ENCODE results near the gene ELP1. TPM values are rescaled to one million over a fixed set of nuclear protein-coding genes. Genes with fewer than 3 reads are reported as not detected.

The ELP1 gene
- total and polyA plus RNA-seq, 2 experiments from 2014 or later = 25.0 to 31.7 TPM

DNA sequence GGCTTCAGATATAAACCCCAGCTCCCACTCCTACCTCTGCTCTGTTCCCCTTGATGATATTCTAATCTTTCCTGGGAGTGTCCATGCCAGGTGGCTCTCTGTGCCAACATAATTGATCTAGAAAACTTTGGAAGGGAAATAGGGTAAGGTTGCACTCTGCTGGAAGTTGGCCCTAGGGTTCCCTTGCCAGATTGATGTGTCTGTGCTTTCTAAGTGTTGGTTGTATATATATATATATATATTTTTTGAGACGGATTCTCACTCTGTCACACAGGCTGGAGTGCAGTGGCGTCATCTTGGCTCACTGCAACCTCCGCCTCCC lies 101.8 kb downstream of the ELP1 start:
- no peaks in the 10 kb centered on the region for H3K27me3 ChIP-seq
- H3K4me3 ChIP-seq = no peak overlapping the region
- no peaks in the 10 kb centered on the region for H3K36me3 ChIP-seq
- TF ChIP-seq, protein P1, sequence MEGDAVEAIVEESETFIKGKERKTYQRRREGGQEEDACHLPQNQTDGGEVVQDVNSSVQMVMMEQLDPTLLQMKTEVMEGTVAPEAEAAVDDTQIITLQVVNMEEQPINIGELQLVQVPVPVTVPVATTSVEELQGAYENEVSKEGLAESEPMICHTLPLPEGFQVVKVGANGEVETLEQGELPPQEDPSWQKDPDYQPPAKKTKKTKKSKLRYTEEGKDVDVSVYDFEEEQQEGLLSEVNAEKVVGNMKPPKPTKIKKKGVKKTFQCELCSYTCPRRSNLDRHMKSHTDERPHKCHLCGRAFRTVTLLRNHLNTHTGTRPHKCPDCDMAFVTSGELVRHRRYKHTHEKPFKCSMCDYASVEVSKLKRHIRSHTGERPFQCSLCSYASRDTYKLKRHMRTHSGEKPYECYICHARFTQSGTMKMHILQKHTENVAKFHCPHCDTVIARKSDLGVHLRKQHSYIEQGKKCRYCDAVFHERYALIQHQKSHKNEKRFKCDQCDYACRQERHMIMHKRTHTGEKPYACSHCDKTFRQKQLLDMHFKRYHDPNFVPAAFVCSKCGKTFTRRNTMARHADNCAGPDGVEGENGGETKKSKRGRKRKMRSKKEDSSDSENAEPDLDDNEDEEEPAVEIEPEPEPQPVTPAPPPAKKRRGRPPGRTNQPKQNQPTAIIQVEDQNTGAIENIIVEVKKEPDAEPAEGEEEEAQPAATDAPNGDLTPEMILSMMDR (IDR thresholded peaks at IDR 0.05; ENCODE audit: low read depth, low read length) = no peak
- no peak overlapping the region for H3K27ac ChIP-seq
- H3K4me1 ChIP-seq (ENCODE audit: low read depth) = no peaks in the 10 kb centered on the region
- no peak for DNase-seq (ENCODE audit: low read depth in 1 of 2, low spot score in 1 of 2)
- H3K9me3 ChIP-seq (ENCODE audit: low read depth) = no peaks in the 10 kb centered on the region

DNA sequence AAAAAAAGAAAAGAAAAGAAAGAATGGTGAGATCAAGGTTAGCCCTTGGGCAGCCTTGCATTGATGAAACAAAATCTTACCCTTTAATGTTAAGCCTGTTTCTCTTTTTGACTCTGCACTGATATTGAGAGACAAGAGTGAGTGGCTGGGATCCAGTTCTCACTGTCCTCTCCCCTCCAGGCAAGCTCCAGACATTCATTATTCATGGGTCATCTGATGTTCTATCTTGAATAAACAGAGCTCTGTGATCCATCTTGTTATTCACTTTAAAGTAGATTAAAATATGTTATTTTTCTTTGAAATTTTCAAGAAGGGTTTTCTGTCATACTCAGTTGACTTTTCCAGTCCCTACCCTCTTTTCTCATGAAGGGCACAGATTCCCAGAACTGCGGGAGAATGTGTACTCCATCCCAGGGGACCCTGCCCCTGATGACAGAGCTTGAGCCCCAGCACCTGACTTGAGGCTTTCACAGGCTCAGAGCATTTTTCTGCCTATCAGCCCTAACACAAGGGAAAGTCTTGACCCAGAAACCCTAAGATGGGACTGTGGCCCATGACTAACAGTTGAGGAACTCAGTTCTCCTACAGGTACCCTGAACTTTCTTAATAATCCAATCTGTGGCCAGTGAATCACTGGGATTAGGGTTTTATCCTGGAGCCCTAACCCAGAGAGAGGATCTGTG lies 102.3 kb downstream of the ELP1 start:
- Histone ChIP-seq H3K27me3 (no peaks in the 10 kb centered on the region), H3K9me3 (ENCODE audit: low read depth) (no peaks in the 10 kb centered on the region), H3K4me3 (no peak overlapping the region), H3K36me3 (no peaks in the 10 kb centered on the region), H3K27ac (no peak overlapping the region), H3K4me1 (ENCODE audit: low read depth) (no peaks in the 10 kb centered on the region)
- no peak for DNase-seq (ENCODE audit: low read depth in 1 of 2, low spot score in 1 of 2)
- TF ChIP-seq, protein P1 (IDR thresholded peaks at IDR 0.05; ENCODE audit: low read depth, low read length) = no peak

DNA sequence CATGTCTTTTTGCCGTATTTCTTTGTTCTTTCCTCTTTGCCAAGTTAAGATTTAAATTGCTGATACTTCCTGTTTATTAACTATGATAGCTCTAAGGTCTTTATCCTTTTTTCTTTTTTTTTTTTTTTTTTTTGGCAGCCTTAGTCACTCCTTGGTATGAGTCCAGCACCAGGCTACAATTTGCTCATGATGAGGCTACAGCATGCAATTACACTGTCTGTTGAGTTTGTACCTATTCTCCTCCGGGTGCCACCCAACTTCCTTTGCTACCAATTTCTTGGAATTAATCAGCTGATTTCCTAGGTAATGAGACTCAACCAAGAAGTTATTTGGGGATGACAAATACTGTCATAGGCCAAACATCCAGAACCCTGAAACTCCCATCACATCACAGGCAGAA lies 103.7 kb downstream of the ELP1 start:
- TF ChIP-seq, protein P1 (IDR thresholded peaks at IDR 0.05; ENCODE audit: low read depth, low read length) = no peak
- Histone ChIP-seq H3K4me1 (ENCODE audit: low read depth) (no peaks in the 10 kb centered on the region), H3K4me3 (no peak overlapping the region), H3K36me3 (no peaks in the 10 kb centered on the region), H3K27ac (no peak overlapping the region), H3K9me3 (ENCODE audit: low read depth) (no peaks in the 10 kb centered on the region), H3K27me3 (no peaks in the 10 kb centered on the region)
- no peak for DNase-seq (ENCODE audit: low read depth in 1 of 2, low spot score in 1 of 2)

DNA sequence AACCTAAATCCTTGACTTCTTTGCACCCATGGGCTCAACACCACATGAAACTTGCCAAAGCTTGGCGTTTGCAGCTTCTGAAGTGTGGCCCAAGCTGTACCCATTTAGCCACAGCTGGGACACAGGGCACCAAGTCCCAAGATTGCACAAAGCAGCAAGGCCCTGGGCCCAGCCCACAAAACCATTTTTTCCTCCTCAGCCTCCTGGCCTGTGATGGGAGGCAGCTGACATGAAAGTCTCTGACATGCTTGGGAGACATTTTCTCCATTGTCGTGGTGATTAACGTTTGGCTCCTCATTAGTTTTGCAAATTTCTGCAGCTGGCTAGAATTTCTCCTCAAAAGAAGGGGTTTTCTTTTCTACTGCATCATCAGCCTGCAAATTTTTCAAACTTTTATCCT lies 110.1 kb downstream of the ELP1 start:
- H3K27ac ChIP-seq = no peak overlapping the region
- no peak for DNase-seq (ENCODE audit: low read depth in 1 of 2, low spot score in 1 of 2)
- no peaks in the 10 kb centered on the region for H3K4me1 ChIP-seq (ENCODE audit: low read depth)
- no peak overlapping the region for H3K4me3 ChIP-seq
- no peaks in the 10 kb centered on the region for H3K9me3 ChIP-seq (ENCODE audit: low read depth)
- H3K27me3 ChIP-seq = no peaks in the 10 kb centered on the region
- TF ChIP-seq, protein P1 (IDR thresholded peaks at IDR 0.05; ENCODE audit: low read depth, low read length) = no peak
- H3K36me3 ChIP-seq = no peaks in the 10 kb centered on the region

Other genes with a start within 250 kb of the ELP1 start
- 0.07 TPM in 1 of 2 replicates, not detected in the other for gene ACTL7B, start 78.1 kb downstream of the ELP1 start, total RNA-seq
- not detected in 2 replicates for gene ACTL7B, start 78.1 kb downstream of the ELP1 start, polyA plus RNA-seq
- not detected in 2 replicates for gene ACTL7A, start 71.9 kb downstream of the ELP1 start, total RNA-seq
- gene ACTL7A, start 71.9 kb downstream of the ELP1 start, polyA plus RNA-seq = not detected in 2 replicates
- 7.6 and 9.3 TPM in 2 replicates for gene ABITRAM, start 276 bp upstream of the ELP1 start, total RNA-seq
- 20.4 and 30.1 TPM in 2 replicates for gene ABITRAM, start 276 bp upstream of the ELP1 start, polyA plus RNA-seq
- 55.7 and 64.7 TPM in 2 replicates for gene CTNNAL1, start 79.4 kb upstream of the ELP1 start, total RNA-seq
- gene CTNNAL1, start 79.4 kb upstream of the ELP1 start, polyA plus RNA-seq = 102 and 115 TPM in 2 replicates
- 63.7 and 88.1 TPM in 2 replicates for gene TMEM245, start 185.8 kb upstream of the ELP1 start, total RNA-seq
- 75.6 and 117 TPM in 2 replicates for gene TMEM245, start 185.8 kb upstream of the ELP1 start, polyA plus RNA-seq
- 0.07 and 0.30 TPM in 2 replicates for gene FRRS1L, start 233.1 kb upstream of the ELP1 start, total RNA-seq
- gene FRRS1L, start 233.1 kb upstream of the ELP1 start, polyA plus RNA-seq = 0.38 and 0.65 TPM in 2 replicates